ENCODE data around the gene TRMT2A.

Gene TRMT2A

DNA sequence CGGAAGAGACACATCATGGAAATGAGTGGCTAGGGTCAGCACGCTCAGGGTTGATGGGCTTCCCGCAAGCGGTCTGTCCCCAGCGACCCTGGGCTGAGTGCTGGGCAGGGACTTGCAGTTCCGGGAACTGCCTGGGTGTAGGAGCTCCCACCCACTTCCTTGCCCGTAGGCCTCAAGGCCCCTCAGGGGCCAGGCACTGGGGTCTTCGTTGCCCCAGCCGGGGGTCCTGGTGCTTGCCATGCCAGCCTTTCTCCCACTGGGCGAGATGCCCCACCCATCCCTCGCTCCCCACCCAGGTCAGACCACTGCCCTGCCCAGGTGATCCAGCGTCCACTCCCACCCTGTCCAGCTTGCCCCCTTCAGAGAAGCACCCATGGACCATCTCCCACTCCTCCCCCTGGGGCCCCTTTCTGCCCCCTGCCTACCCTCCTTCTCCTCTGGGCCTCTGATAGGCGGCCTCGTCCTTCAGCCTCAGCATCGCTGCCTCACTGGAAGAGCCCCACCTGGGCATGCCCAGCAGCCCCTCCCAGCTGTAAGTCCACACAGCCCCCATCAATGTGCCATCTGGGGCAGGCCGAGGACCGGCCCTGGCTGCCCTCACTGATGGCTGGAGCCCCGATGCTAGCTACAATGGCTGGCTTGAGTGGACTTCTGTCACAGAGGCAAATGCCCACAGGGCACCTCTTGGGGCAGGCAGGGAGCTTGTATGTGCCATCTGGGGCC, 54.8 kb downstream of the TRMT2A start:
- TF ChIP-seq EP300 (IDR thresholded peaks at IDR 0.05; ENCODE audit: borderline replicate concordance) = no peak
- TF ChIP-seq EGR1 (IDR thresholded peaks at IDR 0.05) = no peak
- TF ChIP-seq CREB1 (IDR thresholded peaks at IDR 0.05; ENCODE audit: low read depth) = no peak

Measured in Ishikawa (cell line).